MCF 10A (cell line): ENCODE measurements around the gene GNAT2. TPM values are rescaled to one million over a fixed set of nuclear protein-coding genes. Genes with fewer than 3 reads are reported as not detected.
A peak's percentile ranks its signal among the peaks of the same experiment; 100 is the strongest.

Source experiments
- BruUV-seq: library from RNA; stranded (reverse); fragments of 400-500 nt; replicated peaks from 2 replicates; lab custom pipeline; 2021; lab: Mats Ljungman, UMichigan
- CTCF ChIA-PET: fragments of 300-600 bp; sonication (Branson Sonifier 250); formaldehyde crosslinking; extraction: SDS; loops from one replicate; lab custom pipeline; 2021; ENCODE audit warnings: antibody characterized with exemption, inconsistent platforms; lab: Yijun Ruan, JAX
- POLR2A ChIA-PET: fragments of 300-600, 350-650 bp; sonication (Branson Sonifier 250); formaldehyde crosslinking; extraction: SDS; loops from one replicate; lab custom pipeline; 2020; ENCODE audit warnings: antibody characterized with exemption, inconsistent platforms; lab: Yijun Ruan, JAX
- DNase-seq: peaks from one replicate; pipeline ENCODE4 v3.0.0-alpha.2; 2018; ENCODE audit not compliant: unreplicated experiment
- H3K27ac Mint-ChIP-seq: one replicate; pipeline ENCODE4 v1.8.0; 2022; ENCODE audit warnings: mild to moderate bottlenecking, low read depth, mixed read lengths; ENCODE audit not compliant: unreplicated experiment
- H3K27me3 Mint-ChIP-seq: one replicate; pipeline ENCODE4 v1.8.0; 2022; ENCODE audit warnings: mixed read lengths; ENCODE audit not compliant: insufficient read depth, unreplicated experiment
- H3K36me3 Mint-ChIP-seq: one replicate; pipeline ENCODE4 v1.8.0; 2022; ENCODE audit warnings: mild to moderate bottlenecking, moderate library complexity, mixed read lengths; ENCODE audit not compliant: insufficient read depth, unreplicated experiment
- H3K4me1 Mint-ChIP-seq: one replicate; pipeline ENCODE4 v1.8.0; 2022; ENCODE audit warnings: mixed read lengths; ENCODE audit not compliant: insufficient read depth, unreplicated experiment
- H3K4me3 Mint-ChIP-seq: one replicate; pipeline ENCODE4 v1.8.0; 2022; ENCODE audit warnings: mild to moderate bottlenecking, moderate library complexity, mixed read lengths; ENCODE audit not compliant: unreplicated experiment
- H3K9me3 Mint-ChIP-seq: one replicate; pipeline ENCODE4 v1.8.0; 2022; ENCODE audit warnings: mixed read lengths; ENCODE audit not compliant: unreplicated experiment
- intact Hi-C: fragments of 100-400 bp; cut with micrococcal nuclease; formaldehyde crosslinking; loops from 2 replicates; pipeline ENCODE4 v1.14.1; 2022
- total RNA-seq: library from RNA; stranded (reverse); gene quantifications from 2 replicates; pipeline ENCODE4 v1.2.3, GENCODE V29; 2022
- TF ChIP-seq, protein P1 (sequence below): fragments of 200-600 bp; IDR thresholded peaks from one replicate; pipeline ENCODE4 v1.8.0; 2022; ENCODE audit warnings: antibody characterized with exemption, mild to moderate bottlenecking; ENCODE audit not compliant: unreplicated experiment

Gene GNAT2
- total RNA-seq, 1 experiment from 2014 or later: not detected

DNA sequence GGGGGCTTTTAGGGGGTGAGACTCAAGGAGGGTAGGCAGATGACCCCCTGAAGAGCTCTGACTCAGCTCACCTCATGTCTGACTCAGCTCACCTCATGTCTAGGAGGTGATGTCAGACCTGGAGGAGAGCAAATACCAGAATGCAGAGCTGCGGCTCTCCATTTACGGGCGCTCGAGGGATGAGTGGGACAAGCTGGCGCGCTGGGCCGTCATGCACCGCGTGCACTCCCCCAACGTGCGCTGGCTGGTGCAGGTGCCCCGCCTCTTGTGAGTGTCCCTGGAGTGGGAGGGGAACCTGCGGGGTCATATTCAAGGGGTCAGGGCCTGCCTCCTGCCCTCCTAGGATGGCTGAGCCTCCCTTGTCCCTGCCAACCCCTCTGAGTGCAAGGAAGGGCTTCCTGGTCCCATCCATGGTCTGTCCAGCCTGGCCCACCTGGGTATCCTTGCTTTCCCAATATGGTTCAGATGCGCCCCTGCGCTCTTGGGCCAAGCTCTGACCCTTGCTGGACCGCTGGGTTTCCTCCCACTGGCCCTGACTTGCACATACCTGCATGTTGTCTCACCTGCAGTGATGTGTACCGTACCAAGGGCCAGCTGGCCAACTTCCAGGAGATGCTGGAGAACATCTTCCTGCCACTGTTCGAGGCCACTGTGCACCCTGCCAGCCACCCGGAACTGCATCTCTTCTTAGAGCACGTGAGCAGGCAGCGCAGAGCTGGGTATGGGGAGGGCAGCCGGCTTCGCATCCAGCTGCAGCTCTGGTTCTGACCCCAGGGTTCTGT, 9.3 kb upstream of the GNAT2 start:
- no peaks in the 10 kb centered on the region for H3K4me1 Mint-ChIP-seq
- CTCF ChIA-PET: interaction anchor here (0.5 to 11.4 kb wide), 9 partner anchors 11 to 1002 kb away, joined by 3 to 96 read pairs (median 3); no protein-coding TSS in a partner anchor
- POLR2A ChIA-PET: interaction anchor here (0.7 to 1.6 kb wide), 2 partner anchors 9 to 28 kb away, joined by 4 read pairs; partner anchors contain the start of gene AMPD2
- H3K27ac Mint-ChIP-seq: no peak overlapping the region
- TF ChIP-seq, protein P1, sequence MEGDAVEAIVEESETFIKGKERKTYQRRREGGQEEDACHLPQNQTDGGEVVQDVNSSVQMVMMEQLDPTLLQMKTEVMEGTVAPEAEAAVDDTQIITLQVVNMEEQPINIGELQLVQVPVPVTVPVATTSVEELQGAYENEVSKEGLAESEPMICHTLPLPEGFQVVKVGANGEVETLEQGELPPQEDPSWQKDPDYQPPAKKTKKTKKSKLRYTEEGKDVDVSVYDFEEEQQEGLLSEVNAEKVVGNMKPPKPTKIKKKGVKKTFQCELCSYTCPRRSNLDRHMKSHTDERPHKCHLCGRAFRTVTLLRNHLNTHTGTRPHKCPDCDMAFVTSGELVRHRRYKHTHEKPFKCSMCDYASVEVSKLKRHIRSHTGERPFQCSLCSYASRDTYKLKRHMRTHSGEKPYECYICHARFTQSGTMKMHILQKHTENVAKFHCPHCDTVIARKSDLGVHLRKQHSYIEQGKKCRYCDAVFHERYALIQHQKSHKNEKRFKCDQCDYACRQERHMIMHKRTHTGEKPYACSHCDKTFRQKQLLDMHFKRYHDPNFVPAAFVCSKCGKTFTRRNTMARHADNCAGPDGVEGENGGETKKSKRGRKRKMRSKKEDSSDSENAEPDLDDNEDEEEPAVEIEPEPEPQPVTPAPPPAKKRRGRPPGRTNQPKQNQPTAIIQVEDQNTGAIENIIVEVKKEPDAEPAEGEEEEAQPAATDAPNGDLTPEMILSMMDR: no peak
- H3K4me3 Mint-ChIP-seq: no peak overlapping the region
- no peaks in the 10 kb centered on the region for H3K9me3 Mint-ChIP-seq
- H3K36me3 Mint-ChIP-seq: peaks cover 26% of the 10 kb centered on the region
- intact Hi-C loops: no loop called here
- no peak for DNase-seq
- H3K27me3 Mint-ChIP-seq: no peaks in the 10 kb centered on the region
- BruUV-seq: no TSS peak

DNA sequence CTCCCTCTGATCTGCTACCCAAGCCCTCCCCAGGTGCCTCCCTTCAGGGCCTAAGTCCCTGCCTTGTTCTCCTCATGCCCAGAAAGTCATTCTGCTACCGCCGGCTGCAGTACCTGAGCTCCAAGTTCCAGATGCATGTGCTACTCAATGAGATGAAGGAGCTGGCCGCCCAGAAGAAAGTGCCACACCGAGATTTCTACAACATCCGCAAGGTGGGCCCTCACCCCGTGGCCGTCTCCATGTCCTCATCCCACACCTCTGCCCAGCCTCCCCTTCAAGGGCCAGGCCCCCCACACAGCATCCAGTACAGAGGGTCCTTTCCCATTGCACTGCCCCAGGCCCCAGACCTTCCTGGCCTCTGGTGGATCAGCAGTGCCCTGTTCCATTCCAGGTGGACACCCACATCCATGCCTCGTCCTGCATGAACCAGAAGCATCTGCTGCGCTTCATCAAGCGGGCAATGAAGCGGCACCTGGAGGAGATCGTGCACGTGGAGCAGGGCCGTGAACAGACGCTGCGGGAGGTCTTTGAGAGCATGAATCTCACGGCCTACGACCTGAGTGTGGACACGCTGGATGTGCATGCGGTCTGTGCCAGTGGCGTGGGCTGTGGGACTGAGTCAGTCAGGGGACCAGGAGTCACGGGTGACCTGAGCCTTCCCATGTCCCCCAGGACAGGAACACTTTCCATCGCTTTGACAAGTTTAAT, 8.4 kb upstream of the GNAT2 start:
- peaks cover 26% of the 10 kb centered on the region for H3K36me3 Mint-ChIP-seq
- H3K27me3 Mint-ChIP-seq: no peaks in the 10 kb centered on the region
- no peaks in the 10 kb centered on the region for H3K4me1 Mint-ChIP-seq
- no peak for DNase-seq
- BruUV-seq: no TSS peak
- H3K4me3 Mint-ChIP-seq: no peak overlapping the region
- intact Hi-C loops: no loop called here
- ChIA-PET POLR2A (interaction anchor here (0.6 to 1.6 kb wide), 4 partner anchors 8 to 525 kb away, joined by 3 to 4 read pairs (median 3); partner anchors contain the start of genes AMPD2 and GNAI3), CTCF (interaction anchor here (0.6 to 11.4 kb wide), 4 partner anchors 12 to 137 kb away, joined by 3 to 96 read pairs (median 3); no protein-coding TSS in a partner anchor)
- no peaks in the 10 kb centered on the region for H3K9me3 Mint-ChIP-seq
- TF ChIP-seq, protein P1: no peak
- H3K27ac Mint-ChIP-seq: peak overlapping the region; percentile 42

DNA sequence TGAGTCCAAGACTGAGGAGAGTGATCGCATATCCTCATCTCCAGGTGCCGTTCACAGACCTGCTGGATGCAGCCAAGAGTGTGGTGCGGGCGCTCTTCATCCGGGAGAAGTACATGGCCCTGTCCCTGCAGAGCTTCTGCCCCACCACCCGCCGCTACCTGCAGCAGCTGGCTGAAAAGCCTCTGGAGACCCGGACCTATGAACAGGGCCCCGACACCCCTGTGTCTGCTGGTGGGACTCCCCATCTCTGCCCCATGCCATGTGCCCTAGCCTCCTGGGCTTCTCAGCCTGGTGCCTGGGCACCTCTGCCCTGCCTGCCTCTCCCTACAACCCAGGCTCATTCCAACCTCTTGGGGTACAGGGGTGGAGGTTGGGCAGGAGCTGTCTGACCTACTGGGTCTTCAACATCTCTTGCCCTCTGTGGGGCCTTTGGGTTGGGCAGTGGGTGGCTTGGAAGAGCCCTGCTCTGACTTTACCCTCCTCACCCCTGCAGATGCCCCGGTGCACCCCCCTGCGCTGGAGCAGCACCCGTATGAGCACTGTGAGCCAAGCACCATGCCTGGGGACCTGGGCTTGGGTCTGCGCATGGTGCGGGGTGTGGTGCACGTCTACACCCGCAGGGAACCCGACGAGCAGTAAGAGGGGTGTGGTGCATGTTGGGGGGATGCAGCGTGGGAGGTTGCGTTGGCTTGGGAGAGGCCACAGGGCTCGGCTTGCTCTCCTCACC, 7.4 kb upstream of the GNAT2 start:
- no peaks in the 10 kb centered on the region for H3K27me3 Mint-ChIP-seq
- POLR2A ChIA-PET: interaction anchor here (0.7 to 1.0 kb wide), 2 partner anchors 10 to 79 kb away, joined by 3 read pairs; partner anchors contain the start of gene GNAI3
- CTCF ChIA-PET: interaction anchor here (0.6 to 11.4 kb wide), 3 partner anchors 13 to 136 kb away, joined by 3 to 96 read pairs (median 5); no protein-coding TSS in a partner anchor
- H3K9me3 Mint-ChIP-seq: no peaks in the 10 kb centered on the region
- intact Hi-C loops: no loop called here
- no peak for DNase-seq
- peaks cover 8% of the 10 kb centered on the region for H3K4me1 Mint-ChIP-seq
- H3K4me3 Mint-ChIP-seq: no peak overlapping the region
- BruUV-seq: no TSS peak
- peak overlapping the region; percentile 42 for H3K27ac Mint-ChIP-seq
- H3K36me3 Mint-ChIP-seq: peaks cover 26% of the 10 kb centered on the region
- TF ChIP-seq, protein P1: no peak
